ENCODE data around the gene KRTCAP2. TPM values are rescaled to one million over a fixed set of nuclear protein-coding genes. Genes with fewer than 3 reads are reported as not detected.
A peak's percentile ranks its signal among the peaks of the same experiment; 100 is the strongest.
"Not testable (repeated sequence)": the region's sequence is repeated elsewhere in the genome, so short reads cannot be mapped to it uniquely, and the experiment has no call there.

KRTCAP2 gene
- total RNA-seq, 1 donor from 2014 or later, result 173 TPM

DNA sequence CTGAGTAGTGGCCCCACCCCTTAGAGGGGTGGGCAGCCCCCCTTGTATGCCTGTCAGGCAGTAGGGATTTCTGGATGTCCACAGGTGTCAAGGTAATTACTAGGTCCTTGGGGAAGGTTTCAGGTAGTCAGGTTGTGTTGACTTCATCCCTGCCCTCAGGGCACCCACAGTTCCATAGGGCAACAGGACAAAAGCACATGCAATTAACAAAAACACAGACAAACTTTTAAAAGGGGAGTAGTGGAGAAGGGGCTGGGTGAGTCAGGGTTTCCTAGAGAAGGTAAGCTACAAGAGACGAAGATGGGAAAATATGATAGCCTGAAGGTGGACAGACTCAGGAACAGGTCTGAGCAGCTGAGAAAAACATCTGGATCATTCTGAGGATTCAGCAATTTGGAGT is 14.1 kb downstream of the KRTCAP2 start:
- Mint-ChIP-seq H3K4me1 (ENCODE audit: unreplicated experiment) (no peaks in the 10 kb centered on the region), H3K27me3 (ENCODE audit: unreplicated experiment) (peaks cover 4% of the 10 kb centered on the region), H3K9me3 (ENCODE audit: unreplicated experiment) (no peaks in the 10 kb centered on the region), H3K36me3 (ENCODE audit: low read depth, unreplicated experiment) (no peaks in the 10 kb centered on the region), H3K27ac (ENCODE audit: unreplicated experiment) (no peak overlapping the region), H3K4me3 (ENCODE audit: unreplicated experiment) (no peak overlapping the region)
- no peak for DNase-seq (ENCODE audit: low spot score)
- TF ChIP-seq, protein P1, sequence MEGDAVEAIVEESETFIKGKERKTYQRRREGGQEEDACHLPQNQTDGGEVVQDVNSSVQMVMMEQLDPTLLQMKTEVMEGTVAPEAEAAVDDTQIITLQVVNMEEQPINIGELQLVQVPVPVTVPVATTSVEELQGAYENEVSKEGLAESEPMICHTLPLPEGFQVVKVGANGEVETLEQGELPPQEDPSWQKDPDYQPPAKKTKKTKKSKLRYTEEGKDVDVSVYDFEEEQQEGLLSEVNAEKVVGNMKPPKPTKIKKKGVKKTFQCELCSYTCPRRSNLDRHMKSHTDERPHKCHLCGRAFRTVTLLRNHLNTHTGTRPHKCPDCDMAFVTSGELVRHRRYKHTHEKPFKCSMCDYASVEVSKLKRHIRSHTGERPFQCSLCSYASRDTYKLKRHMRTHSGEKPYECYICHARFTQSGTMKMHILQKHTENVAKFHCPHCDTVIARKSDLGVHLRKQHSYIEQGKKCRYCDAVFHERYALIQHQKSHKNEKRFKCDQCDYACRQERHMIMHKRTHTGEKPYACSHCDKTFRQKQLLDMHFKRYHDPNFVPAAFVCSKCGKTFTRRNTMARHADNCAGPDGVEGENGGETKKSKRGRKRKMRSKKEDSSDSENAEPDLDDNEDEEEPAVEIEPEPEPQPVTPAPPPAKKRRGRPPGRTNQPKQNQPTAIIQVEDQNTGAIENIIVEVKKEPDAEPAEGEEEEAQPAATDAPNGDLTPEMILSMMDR (IDR thresholded peaks at IDR 0.05; ENCODE audit: unreplicated experiment), result no peak

DNA sequence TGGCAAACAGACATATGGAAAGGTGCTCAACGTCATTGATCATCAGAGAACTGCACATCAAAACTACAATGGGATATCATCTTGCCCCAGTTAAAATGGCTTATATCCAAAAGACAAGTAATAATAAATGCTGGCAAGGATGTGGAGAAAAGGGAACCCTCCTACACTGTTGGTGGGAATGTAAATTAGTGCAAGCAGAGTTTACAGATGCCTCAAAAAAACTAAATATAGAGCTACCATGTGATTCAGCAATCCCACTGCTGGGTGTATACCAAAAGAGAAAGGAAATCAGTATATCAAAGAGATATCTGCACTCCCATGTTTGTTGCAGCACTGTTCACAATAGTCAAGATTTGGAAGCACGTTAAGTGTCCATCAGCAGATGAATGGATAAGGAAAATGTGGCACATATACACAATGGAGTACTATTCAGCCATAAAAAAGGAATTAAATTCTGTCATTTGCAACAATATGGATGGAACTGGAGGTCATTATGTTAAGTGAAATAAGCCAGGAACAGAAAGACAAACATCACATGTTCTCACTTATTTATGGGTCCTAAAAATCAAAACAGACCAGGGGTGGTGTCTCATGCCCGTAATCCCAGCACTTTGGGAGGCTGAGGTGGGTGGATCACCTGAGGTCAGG is 17.0 kb downstream of the KRTCAP2 start:
- H3K4me1 Mint-ChIP-seq (ENCODE audit: unreplicated experiment); H3K36me3 Mint-ChIP-seq (ENCODE audit: low read depth, unreplicated experiment); DNase-seq (ENCODE audit: low spot score); H3K27ac Mint-ChIP-seq (ENCODE audit: unreplicated experiment); H3K9me3 Mint-ChIP-seq (ENCODE audit: unreplicated experiment); H3K4me3 Mint-ChIP-seq (ENCODE audit: unreplicated experiment); H3K27me3 Mint-ChIP-seq (ENCODE audit: unreplicated experiment): not testable (repeated sequence)

DNA sequence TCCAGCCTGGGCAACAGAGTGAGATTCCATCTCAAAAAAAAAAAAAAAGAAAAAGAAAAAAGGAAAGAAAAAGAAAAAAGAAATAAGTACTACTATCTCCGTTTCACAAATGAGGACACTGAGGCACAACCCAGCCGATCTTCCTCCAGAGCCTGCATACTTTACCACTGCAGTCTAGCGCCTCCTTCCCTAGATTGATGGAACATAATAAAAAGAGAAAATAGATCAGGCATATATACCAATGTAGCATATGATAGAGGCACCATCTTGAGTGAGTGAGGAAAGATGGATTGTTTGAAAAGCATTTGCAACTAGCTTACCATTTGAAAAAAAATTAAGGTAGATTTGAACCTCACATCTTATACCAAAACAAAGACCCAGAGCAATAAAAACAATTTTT is 27.6 kb downstream of the KRTCAP2 start:
- Mint-ChIP-seq H3K27ac (ENCODE audit: unreplicated experiment) (no peak overlapping the region), H3K4me1 (ENCODE audit: unreplicated experiment) (peaks cover 13% of the 10 kb centered on the region), H3K9me3 (ENCODE audit: unreplicated experiment) (no peaks in the 10 kb centered on the region), H3K36me3 (ENCODE audit: low read depth, unreplicated experiment) (no peaks in the 10 kb centered on the region), H3K27me3 (ENCODE audit: unreplicated experiment) (peaks cover 3% of the 10 kb centered on the region), H3K4me3 (ENCODE audit: unreplicated experiment) (no peak overlapping the region)
- DNase-seq (ENCODE audit: low spot score), result no peak
- TF ChIP-seq, protein P1 (IDR thresholded peaks at IDR 0.05; ENCODE audit: unreplicated experiment), result no peak

DNA sequence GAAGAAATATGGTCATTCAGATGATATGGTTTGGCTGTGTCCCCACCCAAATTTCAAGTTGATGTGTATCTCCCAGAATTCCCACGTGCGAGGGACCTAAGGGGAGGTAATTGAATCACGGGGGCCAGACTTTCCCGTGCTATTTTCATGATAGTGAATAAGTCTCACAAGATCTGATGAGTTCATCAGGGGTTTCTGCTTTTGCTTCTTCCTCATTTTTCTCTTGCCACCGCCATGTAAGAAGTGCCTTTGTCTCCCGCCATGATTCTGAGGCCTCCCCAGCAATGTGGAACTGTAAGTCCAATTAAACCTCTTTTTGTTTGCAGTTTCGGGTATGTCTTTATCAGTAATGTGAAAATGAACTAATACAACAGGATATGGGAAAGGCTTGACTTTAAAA is 31.4 kb downstream of the KRTCAP2 start:
- peaks cover 31% of the 10 kb centered on the region for H3K4me1 Mint-ChIP-seq (ENCODE audit: unreplicated experiment)
- no peak overlapping the region for H3K4me3 Mint-ChIP-seq (ENCODE audit: unreplicated experiment)
- H3K36me3 Mint-ChIP-seq (ENCODE audit: low read depth, unreplicated experiment), result peaks cover 19% of the 10 kb centered on the region
- H3K9me3 Mint-ChIP-seq (ENCODE audit: unreplicated experiment), result no peaks in the 10 kb centered on the region
- no peak for DNase-seq (ENCODE audit: low spot score)
- H3K27me3 Mint-ChIP-seq (ENCODE audit: unreplicated experiment), result peaks cover 7% of the 10 kb centered on the region
- H3K27ac Mint-ChIP-seq (ENCODE audit: unreplicated experiment), result no peak overlapping the region
- TF ChIP-seq, protein P1 (IDR thresholded peaks at IDR 0.05; ENCODE audit: unreplicated experiment), result no peak

DNA sequence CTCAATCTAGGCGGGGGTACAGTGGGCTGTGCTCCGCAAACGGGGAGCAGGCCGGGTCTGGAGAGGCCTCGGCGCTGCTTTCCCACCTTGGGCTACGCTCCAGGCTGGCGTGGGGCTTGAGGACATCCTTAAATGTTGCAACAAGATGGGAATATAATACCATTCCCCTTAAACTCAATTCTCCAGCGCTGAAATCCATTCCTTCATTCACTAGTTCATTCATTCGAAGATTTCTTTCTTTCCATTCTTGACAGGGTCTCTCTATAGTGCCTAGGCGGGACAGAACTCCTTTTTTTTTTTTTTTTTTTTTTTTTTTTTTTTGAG is 32.5 kb downstream of the KRTCAP2 start:
- Mint-ChIP-seq H3K27ac (ENCODE audit: unreplicated experiment) (peak overlapping the region; percentile 98), H3K36me3 (ENCODE audit: low read depth, unreplicated experiment) (peaks cover 19% of the 10 kb centered on the region), H3K9me3 (ENCODE audit: unreplicated experiment) (no peaks in the 10 kb centered on the region), H3K4me3 (ENCODE audit: unreplicated experiment) (peak overlapping the region; percentile 97), H3K4me1 (ENCODE audit: unreplicated experiment) (peaks cover 33% of the 10 kb centered on the region), H3K27me3 (ENCODE audit: unreplicated experiment) (peaks cover 7% of the 10 kb centered on the region)
- TF ChIP-seq, protein P1 (IDR thresholded peaks at IDR 0.05; ENCODE audit: unreplicated experiment), result no peak
- no peak for DNase-seq (ENCODE audit: low spot score)
